Measurements from ENCODE around the gene TEK.

TEK gene

GRCh38 chr9:27205198-27205597, 96.2 kb downstream of the TEK start:
- H3K4me3 ChIP-seq (ENCODE audit: low read depth, low read length) = no peak overlapping the region
- H3K4me1 ChIP-seq (ENCODE audit: control insufficient read depth, insufficient read depth, low read length) = no peaks in the 10 kb centered on the region
- no peak overlapping the region for H3K27ac ChIP-seq (ENCODE audit: extremely low read depth, low read depth, low read length)
- no peak for TF ChIP-seq ZNF626 (tag by site-specific recombination; IDR thresholded peaks at IDR 0.05)
- no peak for TF ChIP-seq WT1 (tag by site-specific recombination; IDR thresholded peaks at IDR 0.05)
- TF ChIP-seq ZNF658 (tag by site-specific recombination; IDR thresholded peaks at IDR 0.05) = no peak
- no peak for TF ChIP-seq ZNF791 (tag by site-specific recombination; IDR thresholded peaks at IDR 0.05)
- no peak for TF ChIP-seq ZNF423 (tag by site-specific recombination; IDR thresholded peaks at IDR 0.05)
- no peak for TF ChIP-seq KLF9 (tag by site-specific recombination; IDR thresholded peaks at IDR 0.05; ENCODE audit: low read depth)
- no peak for TF ChIP-seq SCRT2 (tag by site-specific recombination; IDR thresholded peaks at IDR 0.05)
- ChIA-PET POLR2A (no interaction called here), CTCF (interaction anchor here (1.0 kb wide), 1 partner anchor 71 kb away, joined by 3 read pairs; no protein-coding TSS in a partner anchor)
- H3K36me3 ChIP-seq (ENCODE audit: control insufficient read depth in 2 of 2, insufficient read depth in 1 of 2, low read length in 2 of 2) = no peaks in the 10 kb centered on the region
- no peaks in the 10 kb centered on the region for H3K9me3 ChIP-seq (ENCODE audit: control insufficient read depth, insufficient read depth, low read depth, low read length)

GRCh38 chr9:27206041-27206440, 97.0 kb downstream of the TEK start:
- ChIA-PET CTCF (interaction anchor here (0.5 to 1.0 kb wide), 2 partner anchors 70 to 172 kb away, joined by 3 to 4 read pairs; no protein-coding TSS in a partner anchor), POLR2A (no interaction called here)
- Histone ChIP-seq H3K36me3 (ENCODE audit: control insufficient read depth in 2 of 2, insufficient read depth in 1 of 2, low read length in 2 of 2) (no peaks in the 10 kb centered on the region), H3K9me3 (ENCODE audit: control insufficient read depth, insufficient read depth, low read depth, low read length) (no peaks in the 10 kb centered on the region), H3K27ac (ENCODE audit: extremely low read depth, low read depth, low read length) (no peak overlapping the region), H3K4me3 (ENCODE audit: low read depth, low read length) (no peak overlapping the region), H3K4me1 (ENCODE audit: control insufficient read depth, insufficient read depth, low read length) (no peaks in the 10 kb centered on the region)
- TF ChIP-seq FEZF1 (tag by site-specific recombination; IDR thresholded peaks at IDR 0.05) (no peak), ZNF114 (tag by site-specific recombination; IDR thresholded peaks at IDR 0.05) (no peak), ZFP69B (tag by site-specific recombination; IDR thresholded peaks at IDR 0.05) (no peak), ZNF654 (tag by site-specific recombination; IDR thresholded peaks at IDR 0.05; ENCODE audit: low read depth) (no peak), ZNF155 (tag by site-specific recombination; IDR thresholded peaks at IDR 0.05) (no peak), GFI1B (tag by site-specific recombination; IDR thresholded peaks at IDR 0.05) (no peak), ZNF26 (tag by site-specific recombination; IDR thresholded peaks at IDR 0.05) (no peak), ZNF18 (tag by site-specific recombination; IDR thresholded peaks at IDR 0.05) (no peak), ZBTB7A (tag by site-specific recombination; IDR thresholded peaks at IDR 0.05; ENCODE audit: low read depth) (no peak), ZSCAN5A (tag by site-specific recombination; IDR thresholded peaks at IDR 0.05) (no peak), ZNF23 (tag by site-specific recombination; IDR thresholded peaks at IDR 0.05; ENCODE audit: borderline replicate concordance) (no peak), SCRT2 (tag by site-specific recombination; IDR thresholded peaks at IDR 0.05) (no peak), ZFP41 (tag by site-specific recombination; IDR thresholded peaks at IDR 0.05; ENCODE audit: borderline replicate concordance) (no peak), ZNF670 (tag by site-specific recombination; IDR thresholded peaks at IDR 0.05; ENCODE audit: low read depth) (no peak), ZSCAN30 (tag by site-specific recombination; IDR thresholded peaks at IDR 0.05) (no peak), ZNF366 (tag by site-specific recombination; conservative IDR thresholded peaks at IDR 0.05) (no peak)
- TF ChIP-seq, protein P1, sequence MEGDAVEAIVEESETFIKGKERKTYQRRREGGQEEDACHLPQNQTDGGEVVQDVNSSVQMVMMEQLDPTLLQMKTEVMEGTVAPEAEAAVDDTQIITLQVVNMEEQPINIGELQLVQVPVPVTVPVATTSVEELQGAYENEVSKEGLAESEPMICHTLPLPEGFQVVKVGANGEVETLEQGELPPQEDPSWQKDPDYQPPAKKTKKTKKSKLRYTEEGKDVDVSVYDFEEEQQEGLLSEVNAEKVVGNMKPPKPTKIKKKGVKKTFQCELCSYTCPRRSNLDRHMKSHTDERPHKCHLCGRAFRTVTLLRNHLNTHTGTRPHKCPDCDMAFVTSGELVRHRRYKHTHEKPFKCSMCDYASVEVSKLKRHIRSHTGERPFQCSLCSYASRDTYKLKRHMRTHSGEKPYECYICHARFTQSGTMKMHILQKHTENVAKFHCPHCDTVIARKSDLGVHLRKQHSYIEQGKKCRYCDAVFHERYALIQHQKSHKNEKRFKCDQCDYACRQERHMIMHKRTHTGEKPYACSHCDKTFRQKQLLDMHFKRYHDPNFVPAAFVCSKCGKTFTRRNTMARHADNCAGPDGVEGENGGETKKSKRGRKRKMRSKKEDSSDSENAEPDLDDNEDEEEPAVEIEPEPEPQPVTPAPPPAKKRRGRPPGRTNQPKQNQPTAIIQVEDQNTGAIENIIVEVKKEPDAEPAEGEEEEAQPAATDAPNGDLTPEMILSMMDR (tag by site-specific recombination; IDR thresholded peaks at IDR 0.05) = no peak
- TF ChIP-seq, protein P2, sequence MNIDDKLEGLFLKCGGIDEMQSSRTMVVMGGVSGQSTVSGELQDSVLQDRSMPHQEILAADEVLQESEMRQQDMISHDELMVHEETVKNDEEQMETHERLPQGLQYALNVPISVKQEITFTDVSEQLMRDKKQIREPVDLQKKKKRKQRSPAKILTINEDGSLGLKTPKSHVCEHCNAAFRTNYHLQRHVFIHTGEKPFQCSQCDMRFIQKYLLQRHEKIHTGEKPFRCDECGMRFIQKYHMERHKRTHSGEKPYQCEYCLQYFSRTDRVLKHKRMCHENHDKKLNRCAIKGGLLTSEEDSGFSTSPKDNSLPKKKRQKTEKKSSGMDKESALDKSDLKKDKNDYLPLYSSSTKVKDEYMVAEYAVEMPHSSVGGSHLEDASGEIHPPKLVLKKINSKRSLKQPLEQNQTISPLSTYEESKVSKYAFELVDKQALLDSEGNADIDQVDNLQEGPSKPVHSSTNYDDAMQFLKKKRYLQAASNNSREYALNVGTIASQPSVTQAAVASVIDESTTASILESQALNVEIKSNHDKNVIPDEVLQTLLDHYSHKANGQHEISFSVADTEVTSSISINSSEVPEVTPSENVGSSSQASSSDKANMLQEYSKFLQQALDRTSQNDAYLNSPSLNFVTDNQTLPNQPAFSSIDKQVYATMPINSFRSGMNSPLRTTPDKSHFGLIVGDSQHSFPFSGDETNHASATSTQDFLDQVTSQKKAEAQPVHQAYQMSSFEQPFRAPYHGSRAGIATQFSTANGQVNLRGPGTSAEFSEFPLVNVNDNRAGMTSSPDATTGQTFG (tag by site-specific recombination; IDR thresholded peaks at IDR 0.05; ENCODE audit: borderline replicate concordance) = no peak

All from HEK293 (cell line).